OCI-LY1 (cell line): ENCODE data around the gene PRMT3.

Source experiments
- H2AFZ ChIP-seq: fragments of 200-600 bp; sonication (generic), shearing (Covaris generic); 2 replicates; pipeline ENCODE4 v1.6.0; 2014; ENCODE audit warnings: antibody characterized with exemption, mild to moderate bottlenecking, low read length
- H3F3A ChIP-seq: fragments of 200-600 bp; sonication (generic), shearing (Covaris generic); 2 replicates; pipeline ENCODE4 v1.6.0; 2014; ENCODE audit warnings: mild to moderate bottlenecking, antibody characterized with exemption, low read length, moderate library complexity; ENCODE audit not compliant: insufficient read depth
- H3K27ac ChIP-seq: fragments of 200-600 bp; sonication (generic); 2 replicates; pipeline ENCODE4 v1.5.1; 2014; ENCODE audit warnings: low read length, mixed run types, mild to moderate bottlenecking, low read depth; ENCODE audit not compliant: poor library complexity, severe bottlenecking
- H3K27me3 ChIP-seq: fragments of 200-600 bp; sonication (generic); 2 replicates; pipeline ENCODE4 v1.6.0; 2014; ENCODE audit warnings: antibody characterized with exemption, mild to moderate bottlenecking, low read length, moderate library complexity; ENCODE audit not compliant: insufficient read depth
- H3K36me3 ChIP-seq: fragments of 200-600 bp; sonication (generic); 2 replicates; pipeline ENCODE4 v1.6.1; 2014; ENCODE audit warnings: mild to moderate bottlenecking, antibody characterized with exemption, low read length, moderate library complexity, mixed read lengths; ENCODE audit not compliant: insufficient read depth
- H3K4me1 ChIP-seq: fragments of 200-600 bp; sonication (generic); 2 replicates; pipeline ENCODE4 v1.5.1; 2014; ENCODE audit warnings: mild to moderate bottlenecking, low read length, moderate library complexity; ENCODE audit not compliant: insufficient read depth, severe bottlenecking
- H3K4me2 ChIP-seq: fragments of 200-600 bp; sonication (generic), shearing (Covaris generic); 2 replicates; pipeline ENCODE4 v1.6.1; 2014; ENCODE audit warnings: low read length
- H3K4me3 ChIP-seq: fragments of 200-600 bp; sonication (generic); 2 replicates; pipeline ENCODE4 v1.5.1; 2014; ENCODE audit warnings: low read length, low read depth, mild to moderate bottlenecking, mixed read lengths; ENCODE audit not compliant: poor library complexity, severe bottlenecking
- H3K79me2 ChIP-seq: fragments of 200-600 bp; shearing (Covaris generic); 2 replicates; pipeline ENCODE4 v1.6.1; 2016; ENCODE audit warnings: mixed run types, low read length, mixed read lengths; ENCODE audit not compliant: insufficient read depth
- H3K9ac ChIP-seq: fragments of 200-600 bp; sonication (generic), shearing (Covaris generic); 2 replicates; pipeline ENCODE4 v1.6.1; 2014; ENCODE audit warnings: mild to moderate bottlenecking, low read length, mixed read lengths
- H3K9me2 ChIP-seq: fragments of 200-600 bp; sonication (generic), shearing (Covaris generic); 2 replicates; pipeline ENCODE4 v1.6.1; 2014; ENCODE audit warnings: low read depth, mild to moderate bottlenecking, low read length, mixed read lengths
- H3K9me3 ChIP-seq: fragments of 200-600 bp; shearing (Covaris generic); 2 replicates; pipeline ENCODE4 v1.6.1; 2014; ENCODE audit warnings: low read length, mixed read lengths
- H4K20me1 ChIP-seq: fragments of 200-600 bp; sonication (generic), shearing (Covaris generic); 2 replicates; pipeline ENCODE4 v1.6.0; 2016; ENCODE audit warnings: mild to moderate bottlenecking, low read length; ENCODE audit not compliant: insufficient read depth
- CTCF ChIP-seq: fragments of 200-600 bp; sonication (generic), shearing (Covaris generic); IDR thresholded peaks from 2 replicates; pipeline ENCODE4 v1.5.1; 2017; ENCODE audit warnings: mild to moderate bottlenecking, antibody characterized with exemption, low read length, moderate library complexity, mixed read lengths
- EZH2 ChIP-seq: fragments of 200-600 bp; sonication (generic), shearing (Covaris generic); IDR thresholded peaks from 2 replicates; pipeline ENCODE4 v1.8.0; 2017; ENCODE audit warnings: borderline replicate concordance, mixed run types, mild to moderate bottlenecking, antibody characterized with exemption, low read length, moderate library complexity, mixed read lengths

PRMT3 gene

GRCh38 chr11:20459865-20460264 is 72.3 kb downstream of the PRMT3 start:
- Histone ChIP-seq H3K79me2 (no peaks in the 10 kb centered on the region), H3K9me3 (no peaks in the 10 kb centered on the region), H3K36me3 (peaks cover 36% of the 10 kb centered on the region), H3K4me2 (no peak overlapping the region), H3K4me1 (no peaks in the 10 kb centered on the region), H3F3A (no peaks in the 10 kb centered on the region), H3K27me3 (no peaks in the 10 kb centered on the region), H3K4me3 (no peak overlapping the region), H3K9ac (no peak overlapping the region), H4K20me1 (no peaks in the 10 kb centered on the region), H2AFZ (no peak overlapping the region), H3K9me2 (no peaks in the 10 kb centered on the region), H3K27ac (no peak overlapping the region)
- TF ChIP-seq EZH2, result no peak
- no peak for TF ChIP-seq CTCF

DNA sequence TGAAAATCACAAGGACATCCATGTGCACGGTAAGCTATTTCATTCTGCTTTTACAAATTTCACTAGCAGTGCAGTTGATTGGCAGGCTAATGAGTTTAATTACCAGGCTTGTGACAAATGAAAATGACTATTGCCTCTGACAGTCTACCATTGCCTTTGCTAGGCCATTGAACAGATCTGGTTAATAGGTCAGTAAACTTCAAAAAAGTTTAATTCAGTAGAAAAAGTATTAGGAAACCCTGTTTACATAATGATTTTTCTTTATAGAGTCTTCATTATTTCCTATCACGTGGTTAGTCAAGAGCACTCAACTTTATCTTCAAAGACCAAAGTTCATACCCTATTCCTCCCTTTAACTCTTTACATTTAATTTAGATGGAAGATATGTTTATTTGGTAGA is 77.0 kb downstream of the PRMT3 start:
- TF ChIP-seq EZH2 (no peak), CTCF (no peak)
- Histone ChIP-seq H3K4me2 (no peak overlapping the region), H3K27ac (no peak overlapping the region), H3K9ac (no peak overlapping the region), H3K9me2 (no peaks in the 10 kb centered on the region), H3K4me3 (no peak overlapping the region), H3K79me2 (no peaks in the 10 kb centered on the region), H2AFZ (no peak overlapping the region), H3K9me3 (no peaks in the 10 kb centered on the region), H3K27me3 (no peaks in the 10 kb centered on the region), H3K4me1 (no peaks in the 10 kb centered on the region), H3F3A (no peaks in the 10 kb centered on the region), H4K20me1 (no peaks in the 10 kb centered on the region), H3K36me3 (peaks cover 72% of the 10 kb centered on the region)

- Histone ChIP-seq H3K79me2 (no peaks in the 10 kb centered on the region), H4K20me1 (no peaks in the 10 kb centered on the region), H3F3A (no peaks in the 10 kb centered on the region), H3K4me2 (no peak overlapping the region), H3K4me3 (no peak overlapping the region), H3K36me3 (peaks cover 79% of the 10 kb centered on the region), H3K27me3 (no peaks in the 10 kb centered on the region), H3K27ac (no peak overlapping the region), H2AFZ (no peak overlapping the region), H3K9ac (no peak overlapping the region), H3K9me3 (no peaks in the 10 kb centered on the region), H3K9me2 (no peaks in the 10 kb centered on the region), H3K4me1 (no peaks in the 10 kb centered on the region)
- TF ChIP-seq CTCF (no peak), EZH2 (no peak)
Observed at GRCh38 chr11:20467487-20468185, 80.1 kb downstream of the PRMT3 start.
